H54 (cell line): ENCODE data around the gene MCF2L.

Experiments used
- DNase-seq: peaks from one replicate; pipeline ENCODE4 v3.0.0; 2011; ENCODE audit warnings: low spot score, mixed read lengths; ENCODE audit not compliant: insufficient read length
- FAIRE-seq: peaks from 3 replicates; lab custom pipeline; 2011; peaks lifted over from hg19 to GRCh38; lab: Jason Lieb, UNC
- POLR2A ChIP-seq: IDR thresholded peaks from 2 replicates; pipeline ENCODE4 v1.6.1; 2011; ENCODE audit warnings: low read depth, mild to moderate bottlenecking, low read length

The MCF2L gene

DNA sequence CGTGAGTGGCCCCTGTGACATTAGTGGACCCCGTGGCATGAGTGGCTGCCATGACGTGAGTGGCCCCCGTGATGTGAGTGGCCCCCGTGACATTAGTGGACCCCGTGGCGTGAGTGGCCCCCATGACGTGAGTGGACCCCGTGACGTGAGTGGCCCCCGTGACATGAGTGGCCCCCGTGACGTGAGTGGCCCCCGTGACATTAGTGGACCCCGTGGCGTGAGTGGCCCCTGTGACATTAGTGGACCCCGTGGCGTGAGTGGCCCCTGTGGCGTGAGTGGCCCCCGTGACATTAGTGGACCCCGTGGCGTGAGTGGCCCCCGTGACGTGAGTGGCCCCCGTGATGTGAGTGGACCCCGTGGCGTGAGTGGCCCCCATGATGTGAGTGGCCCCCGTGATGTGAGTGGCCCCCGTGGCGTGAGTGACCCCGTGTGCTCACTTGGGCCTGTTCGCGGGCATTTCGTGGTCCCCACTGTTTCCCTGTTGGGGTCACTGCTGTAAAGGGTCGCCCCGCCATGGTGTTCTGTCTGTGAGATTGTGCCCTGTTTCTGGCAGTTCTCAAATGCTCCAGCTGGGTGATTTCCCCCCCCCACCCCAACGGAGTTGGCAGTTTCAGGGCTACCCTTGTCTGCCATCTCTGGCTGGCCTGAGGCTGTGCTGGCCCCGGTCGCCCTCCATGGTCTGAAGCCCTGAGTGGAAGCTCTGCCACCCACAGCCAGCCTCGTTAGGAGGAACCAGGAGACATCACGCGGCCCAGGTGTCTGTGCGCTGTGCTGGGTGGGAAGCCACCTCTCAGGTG is 64.2 kb downstream of the MCF2L start:
- FAIRE-seq: no peak

DNA sequence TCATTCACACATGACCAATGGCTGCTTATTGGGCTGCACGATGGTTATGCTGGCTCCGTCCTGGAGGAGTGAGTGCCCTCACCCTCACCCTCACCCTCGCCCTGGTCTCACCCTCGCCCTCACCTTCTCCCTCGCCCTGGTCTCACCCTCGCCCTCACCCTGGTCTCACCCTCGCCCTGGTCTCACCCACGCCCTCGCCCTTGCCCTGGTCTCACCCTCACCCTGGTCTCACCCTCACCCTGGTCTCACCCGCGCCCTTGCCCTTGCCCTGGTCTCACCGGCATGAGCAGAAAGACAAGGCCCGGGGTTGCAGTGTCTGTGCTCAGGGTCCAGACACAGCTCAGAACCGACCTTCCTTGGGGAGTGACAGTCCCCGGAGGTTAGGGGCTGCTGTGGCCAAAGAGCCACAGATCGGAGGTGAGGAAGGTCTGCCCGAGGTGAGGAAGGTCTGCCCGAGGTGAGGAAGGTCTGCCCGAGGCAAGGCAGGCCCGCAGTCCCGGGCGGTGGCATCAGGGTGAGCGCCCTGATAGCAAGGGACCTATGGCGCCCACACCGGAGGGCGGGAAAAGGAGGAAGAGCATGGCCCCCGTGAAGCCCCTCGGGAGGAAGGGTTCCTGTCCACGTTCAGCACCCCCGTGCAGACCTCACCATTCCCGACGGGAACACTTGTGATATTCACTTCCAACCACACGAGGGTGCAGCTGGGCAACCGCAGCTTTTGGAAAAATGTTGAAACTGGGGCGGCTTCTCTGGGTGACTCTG is 65.6 kb downstream of the MCF2L start:
- FAIRE-seq (peak; percentile 95), DNase-seq (peak; percentile 94)
- TF ChIP-seq POLR2A: no peak

More for the DNA sequence above, 64.2 kb downstream of the MCF2L start:
- DNase-seq: no peak
- TF ChIP-seq POLR2A: no peak

DNA sequence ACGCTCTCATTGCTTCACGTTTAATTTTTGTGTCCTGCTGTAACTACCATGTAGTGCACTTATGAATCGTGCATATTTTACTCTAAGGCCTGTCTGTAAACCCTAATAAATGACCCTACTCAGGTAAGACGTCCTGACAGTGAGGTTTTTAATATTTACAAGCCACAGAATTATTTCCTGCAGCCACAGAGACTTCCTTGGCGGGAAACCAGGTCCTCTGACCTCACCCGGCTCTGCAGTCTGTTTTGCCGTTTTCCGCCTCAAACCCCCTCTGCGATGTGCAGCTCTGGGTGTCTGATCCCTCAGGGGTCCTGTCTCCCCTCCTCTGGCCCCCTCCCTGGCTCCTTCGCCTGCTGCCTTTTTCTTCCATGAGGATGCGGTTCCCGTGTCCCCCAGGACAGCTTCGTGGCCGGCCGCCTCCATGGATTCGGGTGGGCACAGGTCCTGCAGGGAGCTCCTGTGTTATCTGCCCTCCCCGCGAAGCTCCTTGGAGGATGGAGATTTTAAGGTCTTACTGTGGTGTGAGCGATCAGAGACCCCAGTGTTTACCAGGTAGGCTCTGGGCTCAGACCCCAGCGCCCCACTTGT is 66.3 kb downstream of the MCF2L start:
- FAIRE-seq: no peak
- peak; percentile 64 for DNase-seq
- no peak for TF ChIP-seq POLR2A

DNA sequence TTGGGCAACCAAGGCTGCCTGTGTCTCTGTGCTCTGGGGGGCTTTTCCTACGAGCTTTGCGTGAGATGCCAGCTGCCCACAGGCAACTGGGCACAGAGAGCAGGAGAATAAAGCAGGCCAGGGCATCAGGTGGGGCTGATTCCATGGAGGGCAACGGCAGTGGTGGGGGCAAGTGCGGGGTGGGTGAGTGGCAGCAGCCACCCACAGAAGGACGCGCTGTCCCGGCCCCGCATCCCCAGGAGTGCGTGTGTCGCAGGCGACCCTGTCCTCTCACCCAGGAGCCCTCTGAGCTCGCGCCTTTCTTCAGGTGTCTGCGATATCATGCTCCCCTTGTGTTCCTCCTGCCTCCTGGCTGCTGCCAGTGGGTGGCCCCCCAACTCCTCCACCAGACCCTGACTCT is 67.4 kb downstream of the MCF2L start:
- DNase-seq: no peak
- TF ChIP-seq POLR2A: no peak
- FAIRE-seq: no peak

DNA sequence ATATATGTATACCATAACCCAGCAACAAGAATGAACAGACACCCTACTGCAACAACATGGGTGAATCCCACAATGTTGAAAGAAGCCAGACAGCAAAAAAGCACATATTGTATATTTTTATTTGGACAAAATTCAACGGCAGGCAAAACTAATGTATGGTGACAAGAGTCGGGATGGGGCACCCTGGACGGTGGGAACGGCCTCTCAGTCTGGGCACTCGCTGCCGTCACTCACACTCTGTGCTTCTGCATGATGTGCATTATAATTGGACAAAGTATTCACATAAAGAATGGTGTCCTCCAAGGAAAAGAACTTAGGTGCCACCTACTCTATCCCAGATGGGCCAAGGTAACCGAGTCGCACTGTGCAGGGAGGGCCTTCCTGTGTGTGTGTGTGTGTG is 71.0 kb downstream of the MCF2L start:
- TF ChIP-seq POLR2A: no peak
- DNase-seq: no peak
- no peak for FAIRE-seq

DNA sequence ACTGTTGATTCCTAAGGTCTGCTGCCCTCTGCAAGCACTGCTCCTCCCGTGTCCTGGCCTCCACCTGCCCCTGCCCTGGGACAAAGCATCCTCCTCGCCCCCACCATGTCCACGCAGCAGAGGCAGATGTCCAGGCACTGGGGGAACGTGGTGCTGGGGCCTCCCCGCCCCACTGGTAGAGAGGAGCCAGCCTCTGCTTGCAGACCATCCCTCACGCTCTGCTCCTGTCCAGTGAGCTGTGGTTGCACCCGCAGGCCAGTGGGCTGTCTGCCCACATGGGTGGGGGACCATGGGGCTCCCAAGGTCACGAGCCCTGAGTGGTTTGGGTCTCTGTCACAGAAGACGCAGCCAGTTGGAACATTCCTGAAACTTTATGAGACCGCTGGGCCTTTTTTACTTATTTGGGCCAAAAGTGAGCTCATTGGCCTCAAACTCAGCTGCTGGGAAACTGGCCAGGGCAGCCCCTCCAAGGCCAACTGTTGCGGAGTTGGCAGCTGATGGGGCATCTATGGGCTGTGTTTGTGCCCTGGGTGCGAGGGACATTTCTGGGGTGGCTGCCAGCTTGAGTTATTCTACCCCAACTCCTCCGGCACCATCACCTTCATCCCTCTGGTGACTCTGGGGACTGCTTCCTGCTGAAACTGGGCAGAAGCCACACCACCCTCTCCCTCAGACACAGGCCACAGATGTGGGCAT is 71.7 kb downstream of the MCF2L start:
- no peak for FAIRE-seq
- no peak for DNase-seq
- TF ChIP-seq POLR2A: no peak

GRCh38 chr13:113041293-113041690 is 72.3 kb downstream of the MCF2L start:
- TF ChIP-seq POLR2A: no peak
- DNase-seq (no peak), FAIRE-seq (no peak)

- FAIRE-seq: no peak
- no peak for TF ChIP-seq POLR2A
- no peak for DNase-seq
Observed at GRCh38 chr13:113041896-113042295, 72.9 kb downstream of the MCF2L start.

- DNase-seq (no peak), FAIRE-seq (no peak)
- no peak for TF ChIP-seq POLR2A
Observed at GRCh38 chr13:113042456-113042855, 73.4 kb downstream of the MCF2L start.

DNA sequence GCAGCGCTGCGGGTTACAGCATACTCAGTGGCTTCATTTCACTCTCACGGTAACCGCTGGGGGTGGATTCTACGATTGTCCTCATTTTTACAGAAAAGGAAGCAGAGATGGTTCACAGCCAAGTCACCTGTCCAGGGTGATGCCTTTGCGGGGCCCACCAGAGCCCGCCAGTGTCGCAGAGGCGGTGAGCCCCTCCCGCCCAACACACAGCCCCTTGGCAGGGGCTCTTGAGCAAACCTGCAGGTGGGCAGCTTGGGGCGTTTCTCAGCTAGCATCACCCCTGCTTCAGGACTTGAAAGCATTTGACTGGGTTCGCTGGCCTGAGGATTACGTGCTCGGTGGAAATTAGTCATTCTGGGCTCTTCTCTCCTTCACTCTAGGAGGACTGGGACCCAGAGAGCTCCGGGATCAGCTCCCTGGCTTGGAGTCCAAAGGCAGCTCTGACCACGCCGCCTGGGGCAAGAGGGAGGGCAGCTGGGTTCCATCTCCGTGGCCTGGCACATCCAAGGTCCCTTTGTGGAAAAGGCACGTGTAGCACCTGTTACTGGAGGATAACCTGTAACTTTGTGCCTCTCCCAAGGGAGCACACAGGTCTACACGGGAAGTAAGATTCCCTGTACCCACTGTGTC is 74.1 kb downstream of the MCF2L start:
- DNase-seq (no peak), FAIRE-seq (no peak)
- TF ChIP-seq POLR2A: no peak

DNA sequence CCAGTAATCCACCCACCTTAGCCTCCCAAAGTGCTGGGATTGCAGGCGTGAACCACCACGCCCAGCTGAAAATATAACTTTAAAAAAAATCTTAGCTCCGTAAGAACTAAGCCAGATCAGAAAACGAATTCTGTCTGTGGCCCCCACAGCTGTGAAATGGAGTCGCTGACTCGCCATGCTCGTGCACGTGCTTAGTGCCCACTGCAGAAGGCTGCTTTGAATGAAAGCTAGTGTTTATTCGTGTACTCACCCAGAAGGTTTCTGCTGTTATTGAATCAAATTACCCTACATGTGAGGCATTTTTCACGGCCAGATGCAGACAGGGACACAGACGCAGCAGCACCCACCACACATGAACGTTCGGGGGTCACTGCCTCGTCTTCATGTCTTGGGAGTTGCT is 74.9 kb downstream of the MCF2L start:
- no peak for FAIRE-seq
- no peak for DNase-seq
- TF ChIP-seq POLR2A: no peak

- DNase-seq (no peak), FAIRE-seq (no peak)
- no peak for TF ChIP-seq POLR2A
Observed at GRCh38 chr13:113044391-113045114, 75.5 kb downstream of the MCF2L start.

DNA sequence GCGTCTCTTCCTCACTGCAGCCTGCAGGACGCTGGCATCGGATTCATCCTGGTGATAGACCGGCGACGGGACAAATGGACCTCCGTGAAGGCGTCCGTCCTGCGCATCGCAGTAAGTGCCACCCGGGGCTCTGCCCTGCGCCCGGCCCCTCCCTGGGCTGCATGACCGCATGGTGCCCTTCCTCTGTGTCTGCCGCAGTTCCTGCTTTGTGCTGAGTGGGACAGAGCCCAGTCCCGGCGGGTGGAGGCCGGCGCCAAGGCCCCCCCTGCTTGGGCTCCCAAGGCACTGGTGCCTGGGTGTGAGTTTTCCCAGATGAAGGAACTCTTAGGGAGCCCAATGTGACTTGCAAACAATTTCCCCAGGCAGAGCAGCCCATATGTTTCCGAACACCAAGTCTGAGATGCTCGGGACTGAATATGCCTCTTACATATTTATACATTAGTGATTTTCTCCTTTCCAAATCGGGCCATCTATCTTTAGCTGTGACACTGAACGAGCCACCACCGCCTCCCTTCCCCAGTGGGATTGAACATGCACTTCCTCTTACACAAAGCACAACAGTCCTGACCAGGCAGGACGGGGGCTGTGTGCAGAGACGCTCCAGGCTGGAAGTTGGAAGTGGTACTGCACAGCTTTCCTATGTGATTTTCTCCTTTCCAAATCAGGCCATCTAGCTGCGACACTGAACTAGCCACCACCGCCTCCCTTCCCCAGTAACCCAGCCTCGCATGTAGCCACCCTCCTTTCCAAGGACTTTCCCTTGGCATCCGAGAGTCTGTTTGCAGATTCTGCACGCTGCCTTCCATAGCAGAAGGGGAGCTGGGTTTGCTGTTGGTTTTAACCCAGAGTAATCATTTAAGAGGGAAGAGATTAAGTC is 76.5 kb downstream of the MCF2L start:
- TF ChIP-seq POLR2A: no peak
- no peak for FAIRE-seq
- DNase-seq: no peak
